KMS-11 (cell line): Measurements from ENCODE around the gene DCXR.
A peak's percentile ranks its signal among the peaks of the same experiment; 100 is the strongest.

Experiments
- H2AFZ ChIP-seq: fragments of 200-600 bp; sonication (generic); 2 replicates; pipeline ENCODE4 v1.6.1; 2016; ENCODE audit warnings: antibody characterized with exemption, mixed run types, low read depth
- H3K27ac ChIP-seq: fragments of 200-600 bp; sonication (generic); 2 replicates; pipeline ENCODE4 v1.6.1; 2016; ENCODE audit warnings: mild to moderate bottlenecking, mixed run types
- H3K27me3 ChIP-seq: fragments of 200-600 bp; sonication (generic); 2 replicates; pipeline ENCODE4 v1.6.1; 2017; ENCODE audit warnings: mild to moderate bottlenecking, low read depth, mixed run types, moderate library complexity; ENCODE audit not compliant: insufficient read depth
- H3K36me3 ChIP-seq: fragments of 200-600 bp; sonication (generic); 2 replicates; pipeline ENCODE4 v1.6.1; 2017; ENCODE audit warnings: mild to moderate bottlenecking, mixed run types; ENCODE audit not compliant: insufficient read depth
- H3K4me1 ChIP-seq: fragments of 200-600 bp; sonication (generic); 2 replicates; pipeline ENCODE4 v1.6.1; 2016; ENCODE audit warnings: mild to moderate bottlenecking, low read depth, mixed run types; ENCODE audit not compliant: poor library complexity, severe bottlenecking
- H3K4me2 ChIP-seq: fragments of 200-600 bp; sonication (generic); 2 replicates; pipeline ENCODE4 v1.7.0; 2016; ENCODE audit warnings: mild to moderate bottlenecking, mixed run types
- H3K4me3 ChIP-seq: fragments of 200-600 bp; sonication (generic); IDR thresholded peaks from 2 replicates; pipeline ENCODE4 v1.6.1; 2017; ENCODE audit warnings: low read depth, low read length, mixed read lengths; ENCODE audit not compliant: insufficient read depth
- H3K79me2 ChIP-seq: fragments of 200-600 bp; sonication (generic); 2 replicates; pipeline ENCODE4 v1.6.1; 2016; ENCODE audit warnings: low read depth, mixed run types; ENCODE audit not compliant: insufficient read depth
- H3K9ac ChIP-seq: fragments of 200-600 bp; sonication (generic); 2 replicates; pipeline ENCODE4 v1.6.1; 2016; ENCODE audit warnings: mild to moderate bottlenecking, mixed run types
- H4K20me1 ChIP-seq: fragments of 200-600 bp; sonication (generic); 2 replicates; pipeline ENCODE4 v1.6.1; 2016; ENCODE audit warnings: mild to moderate bottlenecking, mixed run types; ENCODE audit not compliant: insufficient read depth
- TF ChIP-seq, protein P1 (sequence below): fragments of 200-600 bp; sonication (generic); conservative IDR thresholded peaks from 2 replicates; pipeline ENCODE4 v1.6.1; 2017; ENCODE audit warnings: low read depth, mild to moderate bottlenecking, antibody characterized with exemption, low read length, moderate library complexity, mixed read lengths

The DCXR gene

GRCh38 chr17:82037092-82037888, at the start of gene DCXR:
DCXR (minus strand) TSS chr17:82037697; CDS start chr17:82037682, 15 bp downstream.
- H3K79me2 ChIP-seq, result no peaks in the 10 kb centered on the region; the same call in 1 of the 2 replicates
- peak within 1 kb of the TSS; percentile 88 for H2AFZ ChIP-seq
- H3K4me3 ChIP-seq, result peak within 1 kb of the TSS; percentile 50
- TF ChIP-seq, protein P1, sequence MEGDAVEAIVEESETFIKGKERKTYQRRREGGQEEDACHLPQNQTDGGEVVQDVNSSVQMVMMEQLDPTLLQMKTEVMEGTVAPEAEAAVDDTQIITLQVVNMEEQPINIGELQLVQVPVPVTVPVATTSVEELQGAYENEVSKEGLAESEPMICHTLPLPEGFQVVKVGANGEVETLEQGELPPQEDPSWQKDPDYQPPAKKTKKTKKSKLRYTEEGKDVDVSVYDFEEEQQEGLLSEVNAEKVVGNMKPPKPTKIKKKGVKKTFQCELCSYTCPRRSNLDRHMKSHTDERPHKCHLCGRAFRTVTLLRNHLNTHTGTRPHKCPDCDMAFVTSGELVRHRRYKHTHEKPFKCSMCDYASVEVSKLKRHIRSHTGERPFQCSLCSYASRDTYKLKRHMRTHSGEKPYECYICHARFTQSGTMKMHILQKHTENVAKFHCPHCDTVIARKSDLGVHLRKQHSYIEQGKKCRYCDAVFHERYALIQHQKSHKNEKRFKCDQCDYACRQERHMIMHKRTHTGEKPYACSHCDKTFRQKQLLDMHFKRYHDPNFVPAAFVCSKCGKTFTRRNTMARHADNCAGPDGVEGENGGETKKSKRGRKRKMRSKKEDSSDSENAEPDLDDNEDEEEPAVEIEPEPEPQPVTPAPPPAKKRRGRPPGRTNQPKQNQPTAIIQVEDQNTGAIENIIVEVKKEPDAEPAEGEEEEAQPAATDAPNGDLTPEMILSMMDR, result peak; percentile 71
- no peaks in the 10 kb centered on the region for H4K20me1 ChIP-seq
- H3K9ac ChIP-seq, result peak within 1 kb of the TSS; percentile 67
- peak within 1 kb of the TSS; percentile 88 for H3K4me2 ChIP-seq
- no peaks in the 10 kb centered on the region for H3K36me3 ChIP-seq
- peaks cover 14% of the 10 kb centered on the region for H3K4me1 ChIP-seq
- H3K27me3 ChIP-seq, result no peaks in the 10 kb centered on the region
- H3K27ac ChIP-seq, result peak within 1 kb of the TSS; percentile 68

DNA sequence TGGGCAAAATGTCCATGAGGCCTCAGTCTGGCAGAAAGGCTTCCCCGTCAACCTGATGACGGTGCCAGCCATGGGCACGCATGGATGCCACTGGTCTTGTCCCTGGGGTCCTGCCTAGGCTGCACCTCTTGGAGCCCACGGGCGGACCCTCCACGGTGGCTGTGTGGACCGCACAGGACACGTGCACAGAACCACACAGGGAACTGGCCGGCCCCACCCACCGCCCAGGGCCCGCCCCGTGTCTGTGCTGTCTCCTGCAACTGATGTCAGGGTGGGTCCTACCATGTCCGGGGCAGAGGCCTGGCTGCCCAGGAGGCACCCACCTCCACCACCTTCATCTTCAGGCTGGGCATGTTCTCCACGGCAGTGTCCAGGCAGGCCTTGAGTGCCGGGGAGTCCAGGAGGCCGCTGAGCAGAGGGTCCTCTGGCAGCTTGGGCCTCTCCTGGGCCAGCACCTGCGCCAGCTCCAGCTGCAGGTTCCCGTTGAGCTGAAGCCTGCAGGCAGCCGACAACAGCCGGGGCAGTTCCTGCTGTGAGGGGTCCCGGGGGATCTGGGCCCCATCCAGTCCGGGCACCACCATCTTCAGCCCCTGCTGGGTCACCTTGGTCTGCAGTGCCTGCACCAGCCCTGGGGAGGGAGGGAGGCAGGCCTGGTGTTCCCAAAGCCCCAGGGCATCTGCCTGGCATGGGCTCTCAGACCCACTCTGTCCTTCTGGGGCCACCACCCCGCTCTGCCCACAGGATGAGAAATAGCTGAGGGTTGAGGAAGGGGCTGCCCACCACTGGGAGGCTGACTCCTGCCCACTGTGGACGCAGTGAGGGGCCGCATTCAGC, 48.7 kb upstream of the DCXR start:
- no peaks in the 10 kb centered on the region for H3K27me3 ChIP-seq
- no peak overlapping the region for H3K4me2 ChIP-seq
- no peak overlapping the region for H3K27ac ChIP-seq
- H3K79me2 ChIP-seq, result no peaks in the 10 kb centered on the region
- H4K20me1 ChIP-seq, result no peaks in the 10 kb centered on the region
- H3K9ac ChIP-seq, result no peak overlapping the region
- H3K36me3 ChIP-seq, result peaks cover 35% of the 10 kb centered on the region; the same call in 1 of the 2 replicates
- TF ChIP-seq, protein P1, result no peak
- no peak overlapping the region for H2AFZ ChIP-seq
- H3K4me1 ChIP-seq, result no peaks in the 10 kb centered on the region
- H3K4me3 ChIP-seq, result no peak overlapping the region

GRCh38 chr17:82085031-82085861, 47.7 kb upstream of the DCXR start:
- no peak overlapping the region for H2AFZ ChIP-seq
- H3K4me1 ChIP-seq, result no peaks in the 10 kb centered on the region
- H3K27ac ChIP-seq, result no peak overlapping the region
- peaks cover 32% of the 10 kb centered on the region; the same call in 1 of the 2 replicates for H3K36me3 ChIP-seq
- no peaks in the 10 kb centered on the region for H3K79me2 ChIP-seq
- no peaks in the 10 kb centered on the region for H3K27me3 ChIP-seq
- TF ChIP-seq, protein P1, result no peak
- H4K20me1 ChIP-seq, result no peaks in the 10 kb centered on the region
- no peak overlapping the region for H3K4me2 ChIP-seq
- no peak overlapping the region for H3K4me3 ChIP-seq
- no peak overlapping the region for H3K9ac ChIP-seq

- H3K4me2 ChIP-seq, result no peak overlapping the region
- H3K27me3 ChIP-seq, result no peaks in the 10 kb centered on the region
- H3K9ac ChIP-seq, result no peak overlapping the region
- peaks cover 35% of the 10 kb centered on the region; the same call in 1 of the 2 replicates for H3K36me3 ChIP-seq
- no peaks in the 10 kb centered on the region for H3K79me2 ChIP-seq
- no peak overlapping the region for H3K4me3 ChIP-seq
- no peaks in the 10 kb centered on the region for H4K20me1 ChIP-seq
- H2AFZ ChIP-seq, result no peak overlapping the region
- no peak overlapping the region for H3K27ac ChIP-seq
- TF ChIP-seq, protein P1, result no peak
- no peaks in the 10 kb centered on the region for H3K4me1 ChIP-seq
Measured at GRCh38 chr17:82084373-82085030, 47.0 kb upstream of the DCXR start.
